ENCODE results near the gene UMODL1.

Gene UMODL1

DNA sequence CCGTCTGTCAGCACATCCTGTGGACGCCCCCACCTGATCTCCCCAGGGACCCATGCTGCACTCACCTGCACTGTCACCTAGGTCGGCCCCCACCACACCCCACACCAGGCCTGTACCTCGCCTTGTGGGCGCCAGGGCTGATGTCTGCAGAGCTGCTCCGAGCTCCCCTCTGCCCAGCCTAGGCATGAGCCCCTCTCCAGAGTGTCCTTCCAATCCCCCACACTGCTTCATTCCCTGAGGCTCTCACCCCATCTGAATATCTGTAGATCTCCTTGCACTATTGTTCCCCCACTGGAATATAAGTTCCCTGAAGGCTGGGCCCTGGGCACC lies 12.2 kb downstream of the UMODL1 start:
- DNase-seq (ENCODE audit: extremely low read depth, low read depth), result no peak
- TF ChIP-seq, protein P1, sequence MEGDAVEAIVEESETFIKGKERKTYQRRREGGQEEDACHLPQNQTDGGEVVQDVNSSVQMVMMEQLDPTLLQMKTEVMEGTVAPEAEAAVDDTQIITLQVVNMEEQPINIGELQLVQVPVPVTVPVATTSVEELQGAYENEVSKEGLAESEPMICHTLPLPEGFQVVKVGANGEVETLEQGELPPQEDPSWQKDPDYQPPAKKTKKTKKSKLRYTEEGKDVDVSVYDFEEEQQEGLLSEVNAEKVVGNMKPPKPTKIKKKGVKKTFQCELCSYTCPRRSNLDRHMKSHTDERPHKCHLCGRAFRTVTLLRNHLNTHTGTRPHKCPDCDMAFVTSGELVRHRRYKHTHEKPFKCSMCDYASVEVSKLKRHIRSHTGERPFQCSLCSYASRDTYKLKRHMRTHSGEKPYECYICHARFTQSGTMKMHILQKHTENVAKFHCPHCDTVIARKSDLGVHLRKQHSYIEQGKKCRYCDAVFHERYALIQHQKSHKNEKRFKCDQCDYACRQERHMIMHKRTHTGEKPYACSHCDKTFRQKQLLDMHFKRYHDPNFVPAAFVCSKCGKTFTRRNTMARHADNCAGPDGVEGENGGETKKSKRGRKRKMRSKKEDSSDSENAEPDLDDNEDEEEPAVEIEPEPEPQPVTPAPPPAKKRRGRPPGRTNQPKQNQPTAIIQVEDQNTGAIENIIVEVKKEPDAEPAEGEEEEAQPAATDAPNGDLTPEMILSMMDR (IDR thresholded peaks at IDR 0.05; ENCODE audit: low read depth, low read length, missing control alignments), result no peak
- no peak overlapping the region for H3K4me3 ChIP-seq (replicated peaks; ENCODE audit: low read depth, low read length)

DNA sequence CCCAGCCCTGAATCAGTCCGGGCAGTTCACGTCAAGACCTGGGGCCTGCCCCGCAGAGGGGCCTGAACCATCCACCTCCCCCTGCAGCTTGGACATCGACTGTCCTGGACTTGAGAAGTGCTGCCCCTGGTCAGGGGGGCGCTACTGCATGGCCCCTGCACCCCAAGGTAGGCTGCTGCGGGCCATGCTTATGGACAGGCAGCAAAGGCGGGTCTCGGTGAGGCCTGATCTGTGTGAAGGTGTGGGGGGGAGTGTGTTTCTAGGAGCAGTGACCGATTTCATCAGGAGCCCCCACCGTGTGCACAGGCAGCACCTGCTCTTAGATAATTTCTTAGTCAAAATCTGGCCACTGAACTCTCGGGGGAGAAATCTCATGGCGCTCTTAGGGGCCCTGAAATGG lies 13.0 kb downstream of the UMODL1 start:
- H3K4me3 ChIP-seq (replicated peaks; ENCODE audit: low read depth, low read length), result no peak overlapping the region
- TF ChIP-seq, protein P1 (IDR thresholded peaks at IDR 0.05; ENCODE audit: low read depth, low read length, missing control alignments), result no peak
- no peak for DNase-seq (ENCODE audit: extremely low read depth, low read depth)

DNA sequence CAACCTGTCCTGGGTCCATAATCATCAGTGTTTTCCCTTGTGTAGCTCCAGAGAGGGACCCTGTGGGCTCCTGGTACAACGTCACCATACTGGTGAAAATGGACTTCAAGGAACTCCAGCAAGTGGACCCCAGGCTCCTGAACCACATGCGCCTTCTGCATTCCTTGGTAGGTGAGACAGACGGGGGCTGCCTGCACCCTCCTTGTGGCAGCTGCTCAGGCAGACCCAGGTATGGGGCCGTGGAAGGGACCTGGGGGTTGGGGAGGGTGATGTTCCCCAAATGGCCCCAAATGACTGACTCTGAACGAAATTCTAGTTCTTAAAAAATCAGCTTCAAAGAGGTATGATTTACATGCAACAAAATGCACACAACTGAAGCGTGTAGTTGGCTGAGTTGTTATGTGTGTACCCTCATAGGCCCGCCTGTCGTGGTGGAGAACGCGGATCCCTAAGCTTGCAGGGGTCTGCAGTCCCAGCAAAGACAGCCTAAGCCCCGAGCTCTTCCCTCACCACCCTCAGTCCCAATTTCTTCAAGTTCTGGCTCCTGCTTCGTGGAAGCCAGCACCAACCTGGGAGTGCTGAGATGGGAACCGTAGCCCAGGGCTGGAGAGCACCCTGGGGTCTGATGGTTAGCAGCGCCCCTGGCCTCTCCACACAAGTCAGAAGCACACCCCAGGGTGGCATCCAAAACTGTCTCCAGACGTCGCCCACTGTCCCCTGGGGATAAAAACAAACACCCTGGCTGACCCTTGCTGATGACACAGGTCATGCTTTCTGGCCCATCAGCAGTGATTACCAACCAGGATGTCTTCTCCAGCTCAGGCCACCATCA lies 14.3 kb downstream of the UMODL1 start:
- TF ChIP-seq, protein P1 (IDR thresholded peaks at IDR 0.05; ENCODE audit: low read depth, low read length, missing control alignments), result no peak
- no peak overlapping the region for H3K4me3 ChIP-seq (replicated peaks; ENCODE audit: low read depth, low read length)
- DNase-seq (ENCODE audit: extremely low read depth, low read depth), result no peak

DNA sequence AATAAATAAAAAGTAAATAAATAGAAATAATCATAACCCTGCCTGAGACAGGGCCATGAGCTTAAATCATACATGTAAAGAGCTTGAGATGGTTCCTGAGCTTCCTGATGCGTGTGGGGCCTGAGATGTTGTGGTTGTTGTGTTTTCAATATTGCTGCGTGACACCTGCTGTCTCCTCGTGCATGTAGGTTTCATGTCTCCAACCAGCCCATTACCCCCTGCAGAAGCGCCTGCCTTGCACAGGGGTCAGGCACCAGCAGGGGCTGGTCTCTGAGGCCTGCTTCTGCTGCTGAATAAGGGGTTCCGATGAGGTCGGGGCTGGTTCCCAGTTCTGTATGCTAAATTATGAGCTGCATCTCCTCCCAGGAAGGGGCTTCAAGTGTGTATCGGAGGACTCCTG lies 15.9 kb downstream of the UMODL1 start:
- H3K4me3 ChIP-seq (replicated peaks; ENCODE audit: low read depth, low read length), result no peak overlapping the region
- DNase-seq (ENCODE audit: extremely low read depth, low read depth), result no peak
- TF ChIP-seq, protein P1 (IDR thresholded peaks at IDR 0.05; ENCODE audit: low read depth, low read length, missing control alignments), result no peak

DNA sequence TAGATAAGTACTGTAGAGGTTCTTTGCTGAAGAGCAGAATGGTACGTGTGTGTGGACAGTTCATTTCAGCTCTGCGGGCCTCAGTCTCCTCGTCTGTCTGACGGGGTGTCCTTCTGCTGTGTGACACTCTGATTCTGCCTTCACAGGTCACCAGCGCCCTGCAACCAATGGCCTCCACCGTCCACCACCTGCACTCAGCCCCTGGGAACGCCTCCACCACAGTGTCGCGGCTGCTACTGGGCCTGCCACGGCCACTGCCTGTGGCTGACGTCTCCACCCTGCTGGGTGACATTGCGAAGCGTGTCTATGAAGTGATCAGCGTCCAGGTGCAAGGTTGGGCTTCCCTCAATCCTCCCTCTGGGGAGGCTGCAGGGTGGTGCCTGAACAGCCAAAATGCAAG lies 17.0 kb downstream of the UMODL1 start:
- no peak for DNase-seq (ENCODE audit: extremely low read depth, low read depth)
- H3K4me3 ChIP-seq (replicated peaks; ENCODE audit: low read depth, low read length), result no peak overlapping the region
- TF ChIP-seq, protein P1 (IDR thresholded peaks at IDR 0.05; ENCODE audit: low read depth, low read length, missing control alignments), result no peak

DNA sequence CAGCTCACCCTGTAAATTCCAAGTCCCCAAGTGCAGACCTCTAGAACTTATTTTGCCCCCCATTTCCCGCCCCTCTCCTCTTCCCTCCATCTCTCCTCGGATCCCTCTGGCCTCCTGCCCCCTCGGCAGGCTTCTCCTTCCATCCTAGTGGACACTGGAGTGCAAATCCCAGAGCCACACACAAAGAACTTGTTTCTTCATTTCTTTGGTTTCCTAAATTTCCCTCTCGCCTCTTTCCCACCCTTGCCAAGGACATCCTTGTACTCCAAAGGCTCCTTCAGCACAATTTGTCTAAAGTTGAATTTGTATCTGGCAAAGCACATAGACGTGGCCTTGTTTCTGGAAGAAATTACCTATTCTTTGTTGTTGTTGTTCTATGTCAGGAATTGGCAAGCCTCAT lies 17.5 kb downstream of the UMODL1 start:
- H3K4me3 ChIP-seq (replicated peaks; ENCODE audit: low read depth, low read length), result no peak overlapping the region
- TF ChIP-seq, protein P1 (IDR thresholded peaks at IDR 0.05; ENCODE audit: low read depth, low read length, missing control alignments), result no peak
- DNase-seq (ENCODE audit: extremely low read depth, low read depth), result no peak
